NCI-H2196 treated with DMSO at 0.1 percent for 48 hours (cell line): Measurements from ENCODE around the gene HOXA2.

Source experiments
- DNase-seq: peaks from one replicate; lab custom pipeline; 2025; ENCODE audit not compliant: unreplicated experiment; lab: John Stamatoyannopoulos, UW

The HOXA2 gene

DNA sequence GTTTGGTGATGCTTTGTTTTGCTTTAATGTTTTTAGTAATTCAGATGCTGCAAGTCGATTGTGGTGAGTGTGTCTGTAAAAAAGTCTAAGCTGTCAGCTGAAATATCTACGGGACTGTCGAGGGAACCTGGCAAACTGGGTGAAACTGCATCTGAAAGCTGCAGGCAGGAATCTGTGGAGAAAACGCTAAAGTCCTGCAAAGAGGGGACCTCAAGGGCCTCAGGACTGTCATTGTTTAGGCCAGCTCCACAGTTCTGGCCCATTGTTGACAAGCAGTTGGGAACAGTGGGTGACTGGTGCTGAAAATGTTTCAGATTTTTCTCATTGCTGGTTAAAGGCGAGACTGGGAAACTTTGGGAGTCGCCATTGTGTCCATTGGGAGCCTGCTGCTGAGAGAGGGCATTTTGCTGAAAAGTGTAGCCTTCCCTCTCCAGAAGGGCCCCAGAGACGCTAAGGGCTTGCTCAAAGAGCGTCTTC, 1.8 kb downstream of the HOXA2 start:
- DNase-seq: no peak

DNA sequence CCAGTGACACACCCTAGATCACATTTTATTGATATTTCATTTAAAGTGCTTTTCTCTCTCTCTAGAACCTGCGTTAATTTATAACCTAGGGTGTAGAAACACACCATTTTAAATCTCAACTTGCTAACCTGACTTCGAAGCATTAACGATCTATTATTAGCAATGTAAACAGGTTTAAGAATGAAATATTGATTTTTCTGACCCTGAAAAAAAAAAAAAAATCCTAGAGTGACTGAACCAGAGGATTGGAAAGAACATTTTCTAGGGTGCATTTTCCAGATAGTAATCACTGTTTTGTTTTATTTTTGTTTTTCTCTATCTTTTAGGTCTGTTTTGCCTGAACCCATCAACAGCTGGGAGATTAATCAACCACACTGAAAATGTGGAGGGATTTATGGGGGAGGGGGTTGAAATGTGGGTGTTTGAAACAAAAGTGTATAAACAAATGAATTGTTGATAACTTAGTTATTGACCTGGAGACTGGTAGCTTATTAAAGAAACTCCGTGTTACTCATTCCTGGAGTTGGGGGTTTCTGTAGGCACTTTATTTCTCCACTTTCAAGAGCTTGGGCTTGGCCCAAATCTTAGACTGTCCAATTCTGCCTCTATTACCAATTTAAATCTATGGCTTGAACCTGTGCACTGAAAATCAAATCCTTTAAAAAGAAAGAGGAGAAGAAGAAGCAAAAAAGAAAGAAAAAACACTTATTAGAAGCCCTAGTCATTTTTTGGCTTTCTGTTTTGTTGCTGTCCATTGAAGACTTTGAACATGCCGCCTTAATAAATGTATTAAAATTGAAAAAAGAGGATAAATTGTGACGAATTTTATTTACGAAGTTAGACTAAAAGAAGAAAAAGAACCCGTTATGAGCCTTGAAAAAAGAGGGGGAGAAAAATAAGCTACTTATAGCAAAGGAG, 2.8 kb downstream of the HOXA2 start:
- no peak for DNase-seq

DNA sequence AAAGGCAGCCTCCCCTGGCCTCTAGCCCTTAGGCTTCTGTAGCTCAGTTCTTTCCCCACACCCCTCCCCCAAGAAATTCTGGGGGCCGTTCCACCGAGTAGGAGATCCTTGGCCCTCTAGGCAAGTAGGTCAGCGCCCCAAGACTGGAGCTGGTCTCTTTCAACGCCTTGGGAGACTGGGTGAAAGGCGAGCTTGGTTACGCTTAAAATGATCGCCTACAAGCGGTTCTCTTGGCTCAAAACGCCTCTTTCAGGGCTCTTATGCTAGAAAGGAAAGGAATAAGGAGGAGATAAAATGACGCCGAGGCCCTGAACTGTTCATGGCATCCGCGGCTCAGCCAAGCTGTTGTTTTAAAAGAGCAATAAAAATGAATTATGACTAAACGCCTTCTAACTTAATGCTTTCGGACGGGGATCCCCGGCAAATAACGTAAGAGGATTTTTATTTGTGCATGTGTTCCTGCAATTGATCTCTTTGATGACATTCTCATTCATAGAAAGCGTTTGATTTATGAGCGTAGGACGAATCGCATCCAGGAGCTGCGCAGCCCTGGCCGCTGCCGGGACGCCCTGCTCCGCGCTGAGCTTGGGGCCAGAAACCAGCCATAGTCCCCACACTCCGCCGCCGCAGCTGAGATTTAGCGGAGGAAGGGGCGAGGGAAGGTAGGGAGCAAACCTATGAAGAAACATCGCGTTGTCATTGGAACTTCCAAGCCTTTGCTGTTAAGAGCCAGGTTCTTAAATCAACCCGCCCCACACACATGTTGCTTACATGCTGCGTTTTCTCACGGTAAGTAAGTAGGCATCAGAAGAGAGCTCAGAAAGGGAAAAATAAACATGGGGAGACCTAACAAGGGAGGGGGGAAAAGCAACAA, 3.7 kb downstream of the HOXA2 start:
- no peak for DNase-seq

DNA sequence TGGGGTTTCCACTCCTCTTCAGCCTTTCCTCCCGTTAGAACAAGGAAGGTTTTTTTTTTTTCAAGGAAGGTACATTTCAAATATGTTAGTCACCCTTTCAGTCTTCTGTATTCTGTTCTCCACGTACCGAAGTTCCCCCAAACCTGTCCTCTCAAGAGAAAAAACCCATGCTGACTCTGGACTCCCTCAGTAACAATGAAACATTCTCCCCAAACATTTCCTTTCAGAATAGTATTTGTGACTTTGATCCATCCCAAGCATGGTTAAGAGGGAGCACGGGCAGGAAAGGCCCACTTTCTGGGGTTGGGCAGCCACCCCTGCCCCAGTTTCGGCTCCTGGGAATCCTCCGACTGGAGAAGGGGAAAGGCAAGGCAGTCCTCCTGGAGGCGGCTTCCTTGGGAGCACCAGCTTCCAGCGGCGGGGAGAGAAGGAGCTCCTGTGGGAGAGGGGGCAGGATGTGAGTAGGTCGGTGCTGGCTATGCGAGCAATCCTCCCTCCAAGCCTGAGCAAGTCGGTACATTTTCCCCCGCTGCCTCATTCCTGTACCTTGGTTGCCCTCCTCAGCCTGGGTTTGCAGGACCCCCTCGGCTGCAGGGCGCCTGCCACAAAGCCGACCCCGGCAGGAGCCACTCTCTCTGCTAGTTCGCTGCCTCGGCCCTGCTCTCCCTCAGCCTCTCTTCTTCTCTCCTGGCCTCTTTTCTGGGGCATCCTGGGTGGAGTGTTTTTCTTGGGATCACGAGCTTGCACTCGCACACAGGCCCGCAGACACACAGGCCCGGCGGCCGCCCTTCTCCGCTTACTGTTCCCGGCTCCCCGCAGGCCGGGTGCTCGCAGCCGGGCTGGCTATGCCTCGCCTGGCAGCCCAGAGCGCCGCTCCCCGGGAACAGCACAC, 4.6 kb downstream of the HOXA2 start:
- DNase-seq: no peak

DNA sequence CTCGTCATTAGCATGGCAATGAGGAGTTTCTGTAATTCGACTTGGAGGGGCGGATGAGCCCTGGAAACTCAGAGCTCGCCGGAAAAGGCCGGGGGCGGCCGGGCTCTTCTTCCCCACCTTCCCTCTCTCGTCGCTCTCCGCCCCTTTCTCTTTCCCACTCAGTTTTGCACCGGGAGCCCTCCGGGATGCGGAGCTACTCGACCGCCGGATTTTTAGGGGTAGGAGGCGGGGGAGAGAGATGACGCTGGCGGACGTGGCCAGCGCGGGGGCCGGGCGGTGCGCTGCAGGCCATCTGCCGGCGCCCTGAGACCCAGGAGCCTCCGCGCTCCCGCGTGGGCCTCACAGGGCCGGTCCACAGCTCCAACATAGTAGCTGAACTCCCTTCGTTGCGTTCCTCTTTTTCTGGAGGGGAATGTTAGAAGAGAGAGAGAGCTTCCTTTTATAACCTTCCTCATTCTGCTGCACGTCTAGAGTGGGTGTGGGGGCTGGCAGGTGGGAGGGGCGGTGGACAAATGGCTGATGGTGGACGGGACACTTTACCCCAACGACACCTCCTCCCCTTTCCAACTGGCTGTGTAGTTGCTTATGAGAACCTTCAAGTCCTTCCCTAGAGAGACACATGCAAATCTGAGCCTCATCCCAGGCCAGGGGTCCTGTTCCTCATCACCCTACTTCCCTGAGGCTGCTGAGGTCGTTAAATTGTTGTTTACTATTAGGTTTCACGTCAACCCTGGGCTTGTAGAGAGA, 5.5 kb downstream of the HOXA2 start:
- no peak for DNase-seq

DNA sequence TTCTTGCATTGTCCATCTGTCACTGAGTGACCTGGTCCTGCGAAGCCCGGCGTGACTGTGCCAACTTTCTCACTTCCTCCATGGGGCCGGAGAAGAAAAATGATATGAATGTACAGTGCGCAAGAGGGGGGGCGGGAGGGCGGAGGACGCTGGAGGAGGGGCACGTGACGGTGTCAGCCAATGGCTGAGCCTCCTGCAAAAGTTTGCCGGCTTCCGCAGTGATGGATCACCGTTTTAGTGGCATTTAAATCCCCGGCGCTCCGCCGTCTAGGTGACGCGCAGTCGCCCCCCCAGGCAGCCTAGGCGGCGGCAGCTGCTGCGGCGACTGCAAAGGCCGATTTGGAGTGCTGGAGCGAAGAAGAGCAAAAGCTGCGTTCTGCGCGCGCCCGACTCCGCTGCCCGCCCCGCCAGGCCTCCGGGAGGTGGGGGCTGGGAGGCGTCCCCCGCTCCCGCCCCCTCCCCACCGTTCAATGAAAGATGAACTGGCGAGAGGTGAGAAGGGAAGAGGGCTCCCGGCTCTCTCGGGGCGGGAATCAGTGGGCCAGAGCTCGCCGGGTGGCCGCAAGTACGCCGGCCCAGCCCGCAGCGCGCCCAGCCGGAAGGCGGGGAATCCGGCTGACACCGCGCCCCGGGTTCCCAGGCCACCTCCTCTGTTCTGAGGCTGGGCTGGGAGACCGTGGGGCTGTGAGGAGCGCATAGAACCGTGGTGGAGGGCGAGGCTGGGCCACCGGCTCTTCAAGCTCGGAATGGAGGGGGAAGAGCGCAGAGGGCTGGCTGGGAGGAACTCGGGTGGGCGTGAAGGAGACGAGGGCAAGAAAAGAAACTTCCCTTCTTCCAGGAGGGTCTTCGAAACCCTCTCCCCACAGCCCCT, 6.4 kb downstream of the HOXA2 start, which contains the start of gene HOXA1:
Gene HOXA1 (minus strand): TSS at position 104 of the 871 bp plus-strand sequence. CDS start 88 bp downstream, at position 16.
- peak; percentile 88 for DNase-seq

DNA sequence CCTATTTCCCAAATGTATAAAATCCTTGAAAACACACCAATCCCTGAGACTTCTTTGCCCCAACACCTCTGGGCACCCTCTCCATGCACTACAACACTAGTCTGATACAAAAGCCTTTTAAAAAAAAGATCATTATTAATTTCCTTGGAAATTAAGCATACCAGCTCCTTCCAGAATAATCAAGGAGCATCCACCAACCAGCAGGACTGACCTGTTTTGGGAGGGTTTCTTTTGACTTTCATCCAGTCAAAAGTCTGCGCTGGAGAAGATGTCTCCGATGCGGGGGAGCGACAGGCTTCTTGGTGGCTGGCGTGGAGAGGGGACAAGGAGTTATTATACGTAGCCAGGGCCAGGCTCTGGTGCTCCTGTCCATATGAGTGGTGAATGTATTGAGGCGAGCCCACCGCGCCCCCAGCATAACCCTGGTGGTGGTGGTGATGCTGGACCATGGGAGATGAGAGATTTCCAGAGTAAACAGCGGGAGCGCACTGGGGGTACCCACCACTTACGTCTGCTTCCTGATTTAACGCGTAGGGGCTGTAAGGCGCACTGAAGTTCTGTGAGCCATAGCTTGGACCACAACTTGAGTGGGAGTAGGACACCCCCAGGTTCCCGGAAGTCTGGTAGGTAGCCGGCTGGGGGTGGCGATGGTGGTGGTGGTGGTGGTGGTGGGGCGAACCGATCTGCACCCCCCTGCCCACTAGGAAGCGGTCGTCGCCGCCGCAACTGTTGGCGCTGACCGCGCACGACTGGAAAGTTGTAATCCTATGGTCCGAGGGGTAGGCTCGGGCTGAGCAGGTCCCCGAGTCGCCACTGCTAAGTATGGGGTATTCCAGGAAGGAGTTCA, 7.2 kb downstream of the HOXA2 start:
- DNase-seq: no peak

DNA sequence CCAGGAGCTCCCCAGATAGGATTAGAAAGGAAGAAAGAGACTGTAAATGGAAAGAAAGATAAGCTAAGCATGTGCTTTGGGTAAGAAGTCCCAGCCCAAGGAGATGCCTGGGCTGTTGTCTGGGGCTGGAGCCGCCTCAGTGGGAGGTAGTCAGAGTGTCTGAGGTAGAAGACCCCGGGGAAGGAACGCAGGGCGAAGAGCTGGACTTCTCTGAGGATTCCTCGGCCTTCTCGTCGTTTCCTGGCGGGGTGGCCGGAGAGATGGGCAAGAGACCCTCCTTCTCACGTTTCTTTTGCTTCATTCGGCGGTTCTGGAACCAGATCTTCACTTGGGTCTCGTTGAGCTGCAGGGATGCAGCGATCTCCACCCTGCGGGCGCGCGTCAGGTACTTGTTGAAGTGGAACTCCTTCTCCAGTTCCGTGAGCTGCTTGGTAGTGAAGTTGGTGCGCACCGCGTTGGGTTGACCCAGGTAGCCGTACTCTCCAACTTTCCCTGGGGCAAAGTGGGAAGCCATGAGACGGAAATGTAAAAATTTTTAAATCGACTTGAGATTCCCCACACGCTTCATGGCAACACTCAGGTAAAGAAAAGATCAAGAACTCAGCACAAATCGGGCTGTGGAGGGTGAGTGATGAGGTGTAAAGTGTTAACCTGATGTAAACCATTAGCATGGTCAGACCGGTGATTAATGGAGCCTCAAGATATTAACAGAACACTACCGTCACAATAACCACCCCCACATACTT, 8.0 kb downstream of the HOXA2 start:
- DNase-seq: no peak

DNA sequence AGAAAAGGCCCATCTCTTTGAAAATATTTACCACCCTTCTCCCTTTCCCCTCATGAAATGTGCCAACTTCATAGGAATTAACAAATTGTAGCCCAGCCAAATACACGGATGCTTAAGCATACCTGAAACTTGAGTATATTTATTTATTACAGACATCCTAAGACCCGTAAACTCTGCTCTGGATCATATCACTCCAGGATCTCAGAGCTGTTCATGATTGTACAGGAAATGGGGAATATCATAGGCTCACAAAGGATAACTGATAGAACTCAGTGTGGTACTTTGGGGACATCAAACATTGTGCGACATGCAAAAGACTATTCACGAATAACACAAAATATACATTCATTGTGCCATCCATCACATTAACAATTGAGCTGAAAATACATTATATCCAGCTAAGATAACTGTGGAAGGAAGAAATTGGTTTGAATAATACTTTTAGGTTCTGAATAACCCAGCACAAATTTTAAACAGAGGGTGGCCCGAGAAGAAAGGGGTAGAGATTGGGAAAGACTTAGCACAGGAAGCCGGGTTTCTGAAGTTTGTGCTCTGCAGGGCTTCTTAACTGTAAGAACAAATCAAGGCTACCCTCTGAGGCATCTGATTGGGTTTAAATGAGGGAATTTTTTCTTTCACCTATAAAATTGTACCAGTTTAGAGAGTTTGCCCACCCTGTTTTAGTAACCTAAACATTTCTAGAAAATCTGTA, 9.1 kb downstream of the HOXA2 start:
- DNase-seq: no peak

DNA sequence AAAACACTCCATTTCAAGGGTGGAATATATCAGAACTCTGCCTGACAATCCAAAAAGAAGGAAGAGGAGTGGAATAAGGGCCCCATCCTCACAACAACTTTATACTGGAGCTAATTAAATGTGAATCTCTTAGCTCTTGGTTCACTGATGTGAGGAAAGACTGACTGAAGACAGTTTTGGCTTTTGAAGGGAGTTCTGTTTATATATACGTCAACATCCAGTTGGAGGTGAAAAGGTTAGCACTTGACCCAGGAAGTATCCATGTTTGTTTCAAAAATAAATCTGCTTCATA, 9.7 kb downstream of the HOXA2 start:
- DNase-seq: no peak

DNA sequence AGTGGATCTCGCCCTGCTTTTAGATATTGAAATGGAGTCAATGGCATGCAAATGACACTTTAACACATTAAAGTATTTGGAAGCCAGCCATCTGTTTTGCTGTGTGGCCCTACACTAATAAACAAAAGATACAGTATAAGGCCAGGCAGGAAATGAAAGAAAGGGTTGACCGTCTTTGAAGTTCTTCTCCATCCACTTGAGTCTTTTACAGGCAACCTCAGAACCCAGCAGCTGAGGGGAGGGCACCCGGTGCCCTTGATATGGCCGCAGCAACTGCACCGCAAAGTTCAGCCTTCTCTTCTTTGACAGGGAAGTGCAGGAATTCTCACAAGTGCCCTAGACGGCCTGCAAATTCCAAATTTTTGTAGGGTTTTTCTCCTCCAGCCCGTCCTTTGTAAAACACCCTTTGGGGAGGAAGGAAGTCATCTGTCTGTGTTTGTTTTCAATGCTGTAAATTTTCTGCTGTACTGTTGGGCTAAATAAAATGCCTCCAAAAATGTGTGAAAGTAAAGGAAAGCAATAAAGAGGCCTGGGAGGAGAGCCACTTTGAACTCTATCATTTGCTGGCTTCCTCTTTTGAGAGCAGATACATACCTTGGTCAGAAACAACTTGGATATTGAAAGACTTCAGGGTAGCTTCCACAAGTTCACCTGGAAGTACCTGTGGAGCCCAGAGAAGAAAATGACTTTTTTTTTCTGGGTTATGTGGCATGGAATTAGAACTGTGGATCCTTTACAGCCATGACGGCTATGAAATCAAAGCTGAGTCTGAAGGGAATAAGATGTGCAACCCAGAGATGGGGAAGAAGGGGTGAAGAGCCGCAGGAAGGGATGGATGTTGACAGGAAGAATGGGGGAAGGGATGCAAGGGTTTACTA, 10.3 kb downstream of the HOXA2 start:
- no peak for DNase-seq

DNA sequence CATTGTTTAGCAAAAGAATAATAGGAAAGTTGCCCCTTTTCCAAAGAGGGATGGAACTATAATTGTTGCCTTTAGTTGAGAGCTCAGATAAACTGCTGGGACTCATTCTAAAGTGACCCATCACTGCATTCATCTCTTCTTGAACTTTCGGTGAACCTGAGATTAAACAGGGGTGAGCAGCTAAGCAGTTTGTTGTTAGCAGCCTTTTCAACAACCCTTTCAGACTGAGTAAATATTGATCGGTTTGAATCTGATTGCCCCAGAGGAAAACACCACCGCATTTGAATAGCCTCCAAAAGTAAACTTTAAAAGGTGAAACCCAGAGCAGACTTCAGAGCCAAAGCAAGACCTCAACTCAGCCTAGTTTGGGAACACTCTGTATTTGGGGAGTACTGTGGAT, 11.4 kb downstream of the HOXA2 start:
- peak; percentile 18 for DNase-seq

DNA sequence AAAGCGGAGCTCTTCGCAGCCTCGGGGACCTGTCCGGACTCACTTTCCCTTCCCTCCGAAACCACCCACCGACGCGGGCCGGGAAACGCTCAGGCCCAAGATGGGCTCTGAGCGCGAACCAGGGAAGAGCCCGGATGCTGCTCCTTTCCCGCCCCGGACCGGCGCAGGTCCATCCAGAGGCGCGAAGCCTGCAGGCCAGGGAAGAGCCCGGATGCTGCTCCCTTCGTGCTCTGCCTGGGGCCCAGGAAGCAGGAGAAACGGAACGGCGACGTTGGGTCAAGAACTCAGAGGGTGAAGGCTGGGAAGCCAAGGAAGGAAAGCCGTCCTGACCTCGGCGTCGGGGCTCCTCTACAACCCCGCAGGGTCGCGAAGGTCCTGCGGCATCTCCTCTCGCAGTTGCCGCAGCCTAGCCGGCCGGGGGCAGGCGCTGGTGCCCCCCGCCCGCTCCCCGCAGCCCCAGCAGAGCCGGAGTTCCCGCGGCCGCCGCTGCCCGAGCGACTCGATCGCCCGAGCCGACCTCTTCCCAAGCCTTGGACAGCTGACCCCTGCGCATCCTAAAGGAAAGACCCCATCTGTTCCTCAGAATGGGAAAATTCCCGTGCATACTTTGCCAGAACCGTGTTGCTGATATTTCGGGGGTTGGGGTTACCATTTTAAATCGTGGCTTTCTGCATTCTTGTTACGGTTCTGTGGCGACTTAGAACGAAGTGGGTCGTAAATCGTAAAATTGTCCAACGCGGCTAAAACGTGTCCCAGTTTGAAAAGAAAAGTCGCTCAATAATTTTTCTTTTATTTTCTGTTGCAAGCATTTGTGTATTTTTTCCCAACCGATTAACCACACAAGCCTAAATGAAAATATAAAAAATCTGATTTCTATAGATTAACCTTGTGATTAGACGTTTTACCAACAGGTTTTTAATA, 14.2 kb downstream of the HOXA2 start:
- DNase-seq: no peak

DNA sequence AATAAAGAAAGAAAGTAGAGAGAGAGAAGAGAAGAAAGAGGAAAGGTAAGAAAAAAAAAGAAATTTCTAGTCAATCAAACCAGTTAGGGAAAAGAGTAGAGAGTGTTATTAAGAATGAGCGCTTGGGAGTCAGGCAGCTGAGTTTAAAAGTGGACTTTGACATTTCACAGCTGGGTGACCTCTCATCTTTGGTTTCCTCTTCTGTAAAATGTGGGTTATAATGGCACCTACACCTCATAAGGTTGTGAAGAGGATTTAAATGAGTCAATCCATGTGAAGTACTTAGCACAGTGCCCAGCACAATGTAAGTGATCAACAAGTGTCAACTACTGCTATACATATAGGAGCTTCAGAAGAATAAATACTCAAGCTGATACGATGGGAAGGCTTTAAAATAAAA, 18.8 kb downstream of the HOXA2 start:
- no peak for DNase-seq

DNA sequence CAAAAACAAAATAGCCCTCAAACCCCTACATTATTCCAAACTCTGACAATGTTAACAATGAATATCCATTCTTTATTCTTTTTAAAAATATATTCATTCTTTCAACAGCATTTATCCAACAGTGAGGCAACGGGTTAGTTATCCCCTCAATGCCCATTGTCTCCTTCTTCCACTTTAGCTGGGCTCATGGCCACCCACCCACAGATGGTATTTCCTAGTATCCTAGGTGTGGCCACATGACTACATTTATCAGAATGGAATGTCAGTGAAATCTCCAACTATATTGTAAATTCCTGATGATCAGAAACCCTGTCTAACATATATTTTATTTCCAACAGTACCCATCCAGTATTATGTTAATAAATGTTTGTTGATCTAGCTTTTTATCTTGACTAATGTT, 20.3 kb downstream of the HOXA2 start:
- DNase-seq: no peak
